Activated gamma-delta T cell treated with Interleukin-2 at 50 U/mL for 16 hours (primary cell): ENCODE measurements around the gene MRPL33.
"Not testable (repeated sequence)": the region's sequence is repeated elsewhere in the genome, so short reads cannot be mapped to it uniquely, and the experiment has no call there.

Source experiments
- DNase-seq: peaks from one replicate; pipeline ENCODE4 v3.0.0-alpha.2; 2020

MRPL33 gene

DNA sequence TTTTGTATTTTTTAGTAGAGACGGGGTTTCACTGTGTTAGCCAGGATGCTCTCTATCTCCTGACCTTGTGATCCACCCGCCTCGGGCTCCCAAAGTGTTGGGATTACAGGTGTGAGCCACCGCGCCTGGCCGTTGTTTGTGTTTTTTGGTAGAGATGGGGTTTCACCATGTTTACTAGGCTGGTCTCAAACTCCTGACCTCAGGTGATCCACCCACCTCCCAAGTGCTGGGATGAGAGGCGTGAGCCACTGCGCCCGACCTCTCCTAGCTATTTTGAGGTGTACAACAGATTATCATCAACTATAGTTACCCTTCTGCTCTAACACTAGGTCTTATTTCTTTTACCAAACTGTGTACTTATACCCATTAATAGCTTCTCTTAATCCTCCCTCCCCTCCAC is 28.9 kb upstream of the MRPL33 start:
- DNase-seq, result no peak

DNA sequence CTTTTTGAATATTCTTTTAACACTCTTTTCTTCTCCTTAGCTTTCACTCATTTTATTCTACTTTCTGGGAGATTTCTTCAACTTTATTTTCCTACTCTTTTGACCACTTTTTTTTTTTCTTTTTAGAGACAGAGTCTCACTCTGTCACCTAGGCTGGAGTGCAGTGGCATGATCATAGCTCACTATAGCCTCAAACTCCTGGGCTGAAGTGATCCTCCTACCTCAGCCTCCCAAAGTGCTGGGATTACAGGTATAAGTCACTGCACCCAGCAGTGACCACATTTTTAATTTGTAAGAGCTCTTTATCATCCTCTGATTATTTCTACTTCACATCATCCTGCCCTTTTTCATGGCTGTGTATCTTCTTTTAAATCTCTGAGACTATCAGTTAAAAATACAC is 26.0 kb upstream of the MRPL33 start:
- not testable (repeated sequence) for DNase-seq

DNA sequence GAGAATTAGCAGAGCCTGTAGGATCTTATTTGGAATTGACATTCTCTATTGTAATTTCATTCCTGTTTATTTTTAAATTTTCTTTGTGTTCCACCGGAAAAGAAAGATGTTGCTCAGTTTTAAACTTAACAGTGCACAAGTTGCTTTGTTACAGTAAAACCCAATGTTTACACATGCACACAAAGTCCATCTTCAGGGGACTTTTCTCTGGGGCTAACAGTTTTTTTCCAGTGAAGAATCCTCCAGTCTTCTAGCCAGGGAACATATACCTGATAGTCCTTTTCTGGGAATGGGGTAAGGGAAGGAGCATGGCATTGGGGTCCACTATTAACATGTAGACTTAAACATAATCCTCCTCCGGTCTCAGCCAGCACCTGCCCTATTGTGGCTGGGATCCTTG is 25.2 kb upstream of the MRPL33 start:
- DNase-seq, result no peak

DNA sequence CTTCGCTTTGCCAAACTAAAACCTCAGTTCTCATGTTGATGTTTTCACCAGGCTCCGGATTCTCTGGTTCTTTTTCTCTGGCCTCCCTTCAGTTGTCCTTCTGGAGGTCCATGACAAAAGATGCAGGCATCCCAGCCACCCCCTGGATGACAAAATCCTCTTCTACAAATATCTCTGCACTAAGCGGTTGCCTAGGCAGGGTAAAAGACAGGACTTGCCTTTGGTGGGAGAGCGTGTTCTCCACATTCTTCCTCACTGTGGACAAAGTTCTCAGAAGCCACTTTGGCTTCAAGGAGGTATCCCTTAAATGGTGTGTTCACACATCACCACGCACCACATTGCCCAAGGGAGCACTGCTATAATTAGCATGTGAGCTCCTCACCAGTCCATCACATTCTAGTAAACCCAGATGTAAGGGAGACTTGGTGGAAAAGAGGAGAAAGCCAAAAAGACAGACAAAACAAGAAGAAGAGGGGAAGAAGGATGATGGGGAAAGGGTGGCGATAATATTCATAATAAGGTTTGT is 23.6 kb upstream of the MRPL33 start:
- DNase-seq, result no peak

DNA sequence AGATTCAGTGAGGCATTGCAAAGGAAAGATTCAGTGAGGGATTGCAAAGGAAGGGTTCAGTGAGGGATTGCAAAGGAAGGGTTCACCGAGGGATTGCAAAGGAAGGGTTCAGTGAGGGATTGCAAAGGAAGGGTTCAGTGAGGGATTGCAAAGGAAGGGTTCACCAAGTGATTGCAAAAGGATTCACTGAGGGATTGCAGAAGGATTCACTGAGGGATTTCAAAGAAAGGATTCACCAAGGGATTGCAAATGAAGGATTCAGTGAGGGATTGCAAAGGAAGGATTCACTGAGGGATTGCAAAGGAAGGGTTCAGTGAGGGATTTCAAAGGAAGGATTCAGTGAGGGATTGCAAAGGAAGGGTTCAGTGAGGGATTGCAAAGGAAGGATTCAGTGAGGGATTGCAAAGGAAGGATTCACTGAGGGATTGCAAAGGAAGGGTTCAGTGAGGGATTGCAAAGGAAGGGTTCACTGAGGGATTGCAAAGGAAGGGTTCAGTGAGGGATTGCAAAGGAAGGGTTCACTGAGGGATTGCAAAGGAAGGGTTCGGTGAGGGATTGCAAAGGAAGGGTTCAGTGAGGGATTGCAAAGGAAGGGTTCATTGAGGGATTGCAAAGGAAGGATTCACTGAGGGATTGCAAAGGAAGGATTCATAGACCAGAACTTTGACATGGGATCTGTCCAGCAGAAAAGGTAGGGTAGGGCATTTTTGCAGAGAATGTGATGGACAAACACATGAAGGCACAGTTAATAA is 22.5 kb upstream of the MRPL33 start:
- not testable (repeated sequence) for DNase-seq

DNA sequence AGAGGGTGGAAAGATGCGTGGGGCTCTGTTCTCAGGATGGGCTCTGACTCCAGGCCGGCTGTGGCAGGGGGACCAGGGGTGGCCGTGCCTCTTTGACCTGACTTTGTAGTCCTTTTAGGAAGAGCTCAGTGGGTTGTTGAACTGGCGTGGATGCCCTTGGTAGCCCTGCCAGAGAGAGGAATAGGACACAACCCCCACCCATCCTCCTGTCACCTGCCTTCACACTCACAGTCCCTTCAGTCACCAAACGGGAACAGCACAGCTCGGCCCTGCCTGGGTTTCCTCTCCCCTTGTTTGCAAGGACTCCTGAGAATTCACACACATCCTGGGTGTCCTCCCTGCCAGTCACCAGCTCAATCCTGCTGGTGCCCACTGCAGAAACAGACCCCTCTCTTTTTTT is 20.1 kb upstream of the MRPL33 start:
- no peak for DNase-seq

DNA sequence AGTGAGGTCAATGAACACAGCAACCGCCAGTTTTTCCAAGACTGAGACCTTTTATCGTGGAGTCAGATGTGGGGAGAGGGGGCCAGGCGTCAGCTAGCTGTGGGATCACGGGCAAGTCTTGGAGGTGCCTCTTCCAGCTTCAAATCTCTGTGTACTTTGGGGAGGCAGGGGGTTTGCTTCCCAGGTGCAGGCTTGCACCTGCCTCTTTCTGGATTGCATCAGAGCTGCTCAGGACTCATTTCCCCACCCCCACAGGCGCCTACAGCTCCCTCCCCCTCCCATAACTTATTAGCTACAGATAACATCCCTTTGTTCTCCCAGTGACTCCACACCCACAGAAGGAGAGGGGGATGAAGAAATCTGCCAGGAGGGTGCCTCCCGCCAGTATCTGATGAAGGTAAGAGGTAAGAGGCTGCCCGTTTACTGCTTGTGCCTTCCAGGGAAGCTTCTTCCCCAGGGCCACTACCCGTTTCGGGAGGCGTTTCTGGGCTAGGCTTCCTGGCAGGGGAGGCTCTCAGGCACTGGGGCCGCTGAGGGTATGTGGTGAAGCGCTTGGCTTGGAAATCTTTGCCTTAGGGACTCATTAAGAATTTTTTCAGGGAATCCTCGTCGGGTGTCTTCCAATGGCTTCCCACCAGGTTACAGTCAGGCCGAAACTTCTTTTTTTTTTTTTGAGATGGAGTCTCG is 18.8 kb upstream of the MRPL33 start:
- no peak for DNase-seq

DNA sequence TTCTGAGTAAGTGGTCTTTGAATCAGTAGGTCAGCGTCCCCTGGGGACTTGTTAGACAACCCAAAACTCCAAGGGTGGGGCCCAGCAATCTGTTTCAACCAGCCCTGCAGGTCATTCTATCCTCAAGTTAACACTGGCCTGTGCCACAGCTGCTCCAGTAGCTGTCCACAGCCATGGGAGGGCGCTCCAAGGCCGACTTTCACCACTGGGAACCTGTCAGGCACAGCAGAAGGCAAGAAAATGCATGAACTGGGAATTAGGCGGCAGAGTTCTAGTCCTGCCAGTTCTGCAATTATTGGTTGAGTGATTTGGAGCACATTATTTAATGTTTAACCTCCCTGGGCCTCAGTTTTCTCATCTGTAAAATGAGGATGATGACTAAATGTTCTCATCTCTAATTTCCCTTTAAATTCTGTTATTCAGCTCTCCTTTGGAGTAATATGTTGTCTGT is 17.4 kb upstream of the MRPL33 start:
- DNase-seq, result peak; percentile 53

DNA sequence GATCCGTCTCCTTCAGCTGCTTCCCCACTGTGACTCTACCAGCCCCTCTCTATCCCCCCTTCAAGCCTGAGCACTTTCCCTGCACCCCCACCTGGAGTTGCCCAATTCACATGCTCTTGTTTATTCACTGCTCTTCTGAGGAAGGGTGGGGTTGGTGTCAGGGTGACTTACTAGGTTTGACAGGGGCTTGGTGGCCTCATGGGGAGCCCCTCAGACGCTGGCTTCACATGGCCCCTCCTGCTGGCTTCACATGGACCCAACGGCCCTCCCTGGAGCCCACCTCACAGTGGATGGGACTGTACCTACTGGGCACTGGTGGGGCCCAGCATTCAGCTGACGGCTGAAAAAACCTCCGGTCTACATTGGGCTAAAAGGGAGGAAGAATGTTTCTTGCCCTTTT is 16.7 kb upstream of the MRPL33 start:
- DNase-seq, result no peak

DNA sequence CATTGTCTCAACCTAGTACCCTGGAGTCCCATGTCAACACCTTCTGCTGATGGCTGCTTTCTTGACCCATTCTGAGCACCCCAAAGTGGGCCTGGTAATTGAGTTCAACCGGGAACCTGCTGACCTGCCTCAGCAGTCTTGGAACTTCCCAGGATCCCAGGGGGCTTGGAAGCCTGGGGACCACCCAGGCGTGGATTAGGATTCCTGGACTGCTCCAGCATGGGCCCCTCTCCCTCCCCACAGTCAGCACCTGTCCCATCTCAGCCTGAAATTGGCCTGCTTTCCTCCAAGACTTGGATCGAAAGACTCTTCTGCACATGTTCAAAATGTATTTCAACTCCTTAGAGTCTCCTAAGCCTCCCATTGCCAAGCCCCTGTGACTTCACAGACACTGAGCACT is 15.4 kb upstream of the MRPL33 start:
- no peak for DNase-seq

DNA sequence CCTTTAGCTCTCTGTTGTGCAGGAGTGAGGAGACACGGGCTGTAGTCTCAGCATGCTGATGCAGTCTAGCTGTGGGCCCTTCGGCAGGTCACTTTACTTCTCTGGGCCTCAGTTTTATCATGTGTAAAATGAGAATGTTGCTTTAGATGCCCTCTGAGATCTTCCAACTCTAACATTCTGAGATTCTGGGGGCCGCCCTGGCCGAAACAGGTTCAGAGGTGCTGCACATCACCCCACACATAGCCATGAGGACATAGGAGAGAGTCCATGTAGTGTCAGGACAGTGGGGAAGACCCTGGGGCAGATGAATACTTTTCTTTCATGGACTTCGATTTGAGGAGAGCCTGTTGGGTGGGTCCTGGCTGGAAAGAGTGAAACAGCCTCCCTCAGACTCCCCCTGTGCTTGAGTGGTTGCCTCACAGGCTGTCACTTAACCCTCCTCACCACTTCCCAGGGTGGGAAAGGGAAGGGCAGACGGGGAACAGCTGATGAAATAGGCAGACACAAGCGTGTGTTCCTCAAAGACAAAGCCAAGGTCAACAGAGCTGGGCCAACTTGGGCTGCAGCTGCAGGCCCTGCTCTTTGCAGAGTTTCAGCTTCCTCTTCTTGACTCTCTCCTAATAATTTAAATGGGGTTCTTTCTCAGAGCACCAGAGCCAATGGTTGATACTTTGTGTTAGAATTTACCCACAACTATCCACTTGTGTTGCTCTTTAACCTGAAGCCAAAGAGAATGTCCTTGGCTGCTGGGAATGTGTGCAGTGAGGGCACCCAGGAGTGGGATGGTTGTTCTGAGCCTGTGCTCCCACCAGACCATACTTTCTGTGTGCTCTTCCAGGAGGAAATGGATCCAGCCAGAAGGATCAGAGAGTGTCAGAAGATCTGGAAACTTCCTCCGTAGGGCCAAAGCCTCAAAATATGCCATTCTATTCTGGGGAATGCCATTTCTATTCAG is 14.7 kb upstream of the MRPL33 start:
- DNase-seq, result no peak

DNA sequence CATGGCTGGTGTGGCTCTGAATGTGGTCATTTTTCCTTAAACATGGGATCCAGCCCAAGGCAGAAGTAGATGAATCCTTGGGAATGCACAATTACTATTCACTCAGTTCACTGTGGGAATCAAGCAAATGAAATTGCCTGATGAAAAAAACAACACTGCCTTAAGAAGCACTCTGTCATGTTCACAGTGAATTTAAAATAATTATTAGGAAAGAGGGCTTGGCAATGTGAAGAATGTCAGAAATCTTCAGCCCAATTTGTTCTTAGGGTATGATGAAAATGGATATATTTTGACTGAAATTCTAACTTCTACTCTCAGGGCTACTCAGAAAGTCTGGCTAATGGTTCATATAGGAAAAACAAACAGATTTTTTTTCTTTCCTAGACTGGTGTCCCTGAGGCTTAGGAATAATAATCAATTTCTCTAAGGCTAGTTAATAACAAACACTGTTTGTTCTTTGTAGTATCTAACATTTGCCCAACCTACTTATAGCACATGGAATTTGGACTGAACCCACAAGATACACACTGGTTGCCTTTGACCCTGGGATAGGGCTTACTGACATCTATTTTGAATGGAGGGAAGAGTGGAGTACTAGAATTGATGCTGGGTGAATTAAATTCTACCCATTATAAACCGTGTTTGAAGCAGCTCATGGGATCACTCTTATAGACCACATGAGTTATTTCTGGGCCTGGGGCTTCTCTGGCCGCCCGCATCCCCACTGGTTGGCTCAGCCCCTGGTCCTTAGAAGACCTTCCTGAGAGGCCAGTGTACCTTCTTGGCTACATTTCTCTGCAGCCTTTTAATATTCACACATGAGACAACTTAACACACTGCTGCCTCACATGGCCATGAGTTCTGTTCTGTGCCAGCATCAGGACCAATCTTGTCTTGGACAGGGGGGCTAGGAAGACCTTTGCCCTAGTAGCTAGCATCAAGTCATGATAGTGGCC is 8.3 kb upstream of the MRPL33 start:
- DNase-seq, result no peak

DNA sequence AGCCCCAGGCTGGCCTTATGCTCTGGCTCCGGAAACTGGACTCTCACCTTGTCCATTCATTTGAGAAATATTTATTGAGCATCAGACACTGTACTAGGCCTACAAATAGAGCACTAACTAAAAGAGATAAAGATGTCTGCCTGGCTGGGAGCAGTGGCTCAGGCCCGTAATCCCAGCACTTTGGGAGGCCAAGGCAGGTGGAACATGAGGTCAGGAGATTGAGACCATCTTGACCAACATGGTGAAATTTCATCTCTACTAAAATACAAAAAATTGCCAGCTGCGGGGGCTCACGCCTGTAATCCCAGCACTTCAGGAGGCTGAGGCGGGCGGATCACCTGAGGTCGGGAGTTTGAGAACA is 7.6 kb upstream of the MRPL33 start:
- DNase-seq, result no peak

DNA sequence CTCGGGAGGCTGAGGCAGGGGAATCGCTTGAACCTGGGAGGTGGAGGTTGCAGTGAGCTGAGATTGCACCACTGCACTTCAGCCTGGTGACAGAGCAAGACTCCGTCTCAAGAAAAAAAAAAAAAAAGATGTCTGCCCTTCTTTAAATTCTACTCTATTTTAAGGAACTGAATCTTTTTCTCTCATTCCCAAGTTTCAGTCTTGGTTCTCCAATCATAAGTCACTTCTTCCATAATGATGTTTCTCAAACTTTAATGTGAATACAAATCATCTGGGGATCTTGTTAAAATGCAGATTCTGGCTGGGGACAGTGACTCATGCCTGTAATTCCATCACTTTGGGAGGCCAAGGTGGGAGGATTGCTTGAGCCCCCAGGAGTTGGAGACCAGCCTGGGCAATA is 7.0 kb upstream of the MRPL33 start:
- not testable (repeated sequence) for DNase-seq

DNA sequence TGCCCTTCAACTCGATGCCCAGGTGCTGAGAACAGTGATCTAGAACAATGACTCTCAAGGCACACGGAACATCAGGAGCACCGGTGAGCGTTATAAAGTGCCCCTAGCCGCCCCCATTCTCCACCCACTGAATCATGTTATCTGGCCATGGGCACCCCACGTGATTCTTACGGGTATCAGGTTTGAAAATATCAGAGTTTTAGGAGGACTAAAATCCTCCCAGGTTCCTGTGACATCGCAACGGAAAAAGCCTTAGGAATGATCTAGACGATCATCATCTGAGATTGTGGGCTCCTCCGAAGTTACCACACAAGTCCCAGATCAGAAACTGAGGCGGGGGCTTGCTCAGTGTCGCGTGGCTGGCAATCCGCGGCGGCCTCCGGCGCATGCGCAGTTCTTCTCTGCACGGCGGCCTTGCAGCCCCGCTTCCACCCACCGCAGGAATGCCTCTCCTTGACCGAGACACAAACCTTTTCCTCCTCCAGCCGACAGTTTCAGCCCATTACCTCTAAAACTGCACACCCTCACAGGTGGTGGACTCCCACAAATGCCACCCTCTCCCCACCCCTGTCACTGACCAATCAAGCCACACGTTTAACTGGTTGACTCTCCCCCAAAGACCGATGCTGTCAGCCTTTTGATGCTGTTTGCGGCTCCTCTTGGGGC is 5.8 kb upstream of the MRPL33 start:
- DNase-seq, result peak; percentile 24

DNA sequence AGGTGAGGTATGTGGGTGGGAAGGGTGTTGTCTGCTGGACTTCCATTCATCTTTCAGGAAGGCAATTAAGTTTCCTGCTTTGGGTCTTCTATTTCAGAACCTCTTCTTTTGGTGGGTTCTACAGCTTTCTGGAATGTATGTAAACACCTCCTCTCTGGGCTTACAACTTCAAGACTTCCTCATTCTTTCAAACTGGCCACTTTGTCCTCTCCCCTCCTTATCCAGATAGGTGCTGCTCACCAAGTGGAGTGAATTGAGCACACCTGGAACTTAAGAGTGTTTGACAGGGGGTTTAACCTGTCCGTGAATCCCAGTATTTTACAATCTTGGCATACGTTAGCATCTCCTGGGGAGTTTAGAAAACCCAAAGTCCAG is 5.2 kb upstream of the MRPL33 start:
- DNase-seq, result no peak

DNA sequence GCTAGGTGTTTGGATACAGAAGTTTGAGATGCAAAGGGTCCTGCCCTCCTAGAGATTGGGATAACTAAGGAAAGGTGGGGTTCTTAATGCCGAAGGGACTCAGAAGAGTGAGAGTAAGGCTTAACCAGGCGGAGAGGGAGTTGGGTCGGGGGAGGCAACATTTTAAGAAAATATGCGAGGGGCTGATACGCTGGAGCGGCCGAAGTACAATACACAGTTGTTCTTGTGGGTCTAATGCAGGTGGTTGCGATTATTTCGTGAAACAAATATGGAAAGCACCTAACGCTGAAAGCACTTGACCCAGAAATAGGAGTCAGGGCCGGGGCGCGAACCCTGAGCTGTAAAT is 344 bp upstream of the MRPL33 start:
- no peak for DNase-seq

DNA sequence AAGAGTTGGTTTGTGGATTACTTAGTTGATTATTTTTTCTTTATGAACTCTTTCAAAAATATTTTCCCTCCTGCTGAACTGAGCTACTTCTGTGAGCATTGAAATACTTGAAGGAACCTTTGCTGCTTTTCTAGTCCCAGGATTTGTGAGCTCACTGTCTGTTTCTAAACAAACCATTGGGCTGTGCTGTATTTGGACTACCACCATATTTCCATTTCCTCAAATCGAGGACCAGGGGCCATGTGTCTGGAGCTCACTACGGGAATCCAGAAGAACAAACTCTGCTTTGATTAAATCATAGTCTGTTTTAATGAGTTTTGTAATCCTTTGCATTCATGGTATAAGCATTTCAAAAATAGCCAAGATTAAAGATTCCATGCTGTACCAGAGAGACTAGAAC is 1.3 kb downstream of the MRPL33 start:
- no peak for DNase-seq

DNA sequence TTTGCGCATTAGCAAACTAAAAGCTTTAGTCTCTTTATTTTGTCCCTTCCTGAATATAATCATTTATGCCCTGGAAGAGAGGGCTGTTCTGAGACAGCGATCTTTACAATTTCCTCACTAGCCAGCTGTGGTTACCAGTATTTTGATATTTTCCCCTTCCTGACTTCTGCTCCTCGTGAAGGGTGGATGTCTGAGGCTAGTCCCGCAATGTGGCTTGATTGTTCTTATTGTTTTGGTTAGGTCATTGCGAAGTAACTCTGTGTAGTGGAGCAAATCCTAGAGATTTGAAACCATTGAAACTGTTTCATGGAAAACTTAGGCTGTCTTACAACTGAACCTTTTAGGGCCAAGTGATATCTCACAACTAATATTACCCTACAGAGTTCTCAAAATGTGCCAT is 2.4 kb downstream of the MRPL33 start:
- no peak for DNase-seq

DNA sequence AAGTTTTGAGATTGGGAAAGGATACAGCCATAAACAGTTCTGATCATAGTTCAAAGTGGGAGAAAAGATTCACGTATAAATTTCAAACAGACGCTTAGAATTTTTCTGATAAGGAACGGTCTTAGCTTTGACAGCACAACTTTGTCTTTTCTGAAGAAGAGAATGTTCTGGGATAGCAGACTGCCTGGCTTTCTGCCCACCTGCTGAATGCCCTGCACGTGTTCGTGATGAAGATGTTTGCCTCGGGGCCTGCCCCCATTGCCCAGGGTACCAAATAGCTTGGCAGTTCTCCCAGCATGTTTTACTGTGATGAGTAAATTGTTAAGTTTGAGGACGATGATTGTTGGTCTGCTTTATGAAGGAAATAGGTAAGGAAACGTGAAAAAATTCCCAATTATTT is 4.6 kb downstream of the MRPL33 start:
- DNase-seq, result no peak

DNA sequence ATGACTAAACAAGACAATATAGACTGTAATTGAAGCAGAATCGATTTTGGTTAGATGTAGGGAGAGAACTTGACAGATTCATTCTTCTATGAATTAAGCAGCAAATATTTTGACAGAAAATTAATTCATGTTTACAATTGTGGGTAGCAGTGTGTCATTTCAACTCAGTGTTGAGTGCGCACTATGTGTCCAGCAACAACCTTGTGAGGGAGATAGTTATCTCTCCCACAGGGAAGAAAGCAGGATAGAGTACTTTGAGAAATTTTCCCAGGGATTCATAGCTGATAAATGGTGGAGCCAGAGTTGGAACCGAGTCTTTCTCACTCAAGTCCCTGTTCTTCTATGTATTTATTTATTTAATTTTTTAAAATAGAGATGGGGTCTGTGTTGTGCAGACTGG is 5.2 kb downstream of the MRPL33 start:
- DNase-seq, result no peak
